Mesenteric fat pad (tissue), 1 donor: ENCODE measurements around the gene GRIK1. TPM values are rescaled to one million over a fixed set of nuclear protein-coding genes. Genes with fewer than 3 reads are reported as not detected.
"Not testable (repeated sequence)": the region's sequence is repeated elsewhere in the genome, so short reads cannot be mapped to it uniquely, and the experiment has no call there.

ENCODE experiments used
- DNase-seq: peaks from one replicate; pipeline ENCODE4 v3.0.0-alpha.2; 2020; ENCODE audit warnings: low spot score
- total RNA-seq: library from RNA; stranded (reverse); fragmentation: NEBNext Ultra II Directional; extraction: Animal tissue kit (Norgen Biotek cat#: 25700); gene quantifications from one replicate; pipeline ENCODE4 v1.2.1, GENCODE V29; 2021
- donor health status: DM: yes; HTN: yes; CAD: no.

The GRIK1 gene
- total RNA-seq, 1 donor from 2014 or later, result 0.16 TPM

- DNase-seq, result no peak
These were observed 323.5 kb downstream of the GRIK1 start for GRCh38 chr21:29616209-29616751.

- DNase-seq, result no peak
These were observed 325.9 kb downstream of the GRIK1 start for GRCh38 chr21:29613877-29614276.

GRCh38 chr21:29613021-29613420 lies 326.8 kb downstream of the GRIK1 start:
- DNase-seq, result no peak

- DNase-seq, result no peak
These were observed 328.9 kb downstream of the GRIK1 start for GRCh38 chr21:29610779-29611360.

GRCh38 chr21:29606613-29607012 lies 333.2 kb downstream of the GRIK1 start:
- DNase-seq, result no peak

GRCh38 chr21:29605219-29605618 lies 334.6 kb downstream of the GRIK1 start:
- not testable (repeated sequence) for DNase-seq

- no peak for DNase-seq
These were observed 335.7 kb downstream of the GRIK1 start for GRCh38 chr21:29604076-29604475.

- no peak for DNase-seq
These were observed 338.7 kb downstream of the GRIK1 start for GRCh38 chr21:29601047-29601446.

DNA sequence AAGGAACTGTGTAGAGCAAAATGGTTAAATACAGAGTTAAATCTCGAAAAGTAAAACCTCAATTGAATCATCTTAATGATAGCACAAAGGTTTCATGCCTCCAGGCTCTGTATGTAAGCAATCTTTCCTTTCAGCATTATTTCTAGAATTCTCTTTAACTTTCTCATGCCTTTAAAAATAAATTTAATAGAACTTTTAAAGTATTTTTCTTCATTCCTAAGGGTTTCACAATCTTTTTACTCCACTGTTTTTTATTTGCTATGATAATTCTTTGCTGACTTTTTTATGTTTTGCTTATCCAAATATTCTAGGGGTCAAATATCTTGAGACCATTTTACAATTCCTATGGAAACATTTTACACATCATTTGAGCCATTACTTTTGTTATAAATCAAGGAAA lies 353.1 kb downstream of the GRIK1 start:
- no peak for DNase-seq

DNA sequence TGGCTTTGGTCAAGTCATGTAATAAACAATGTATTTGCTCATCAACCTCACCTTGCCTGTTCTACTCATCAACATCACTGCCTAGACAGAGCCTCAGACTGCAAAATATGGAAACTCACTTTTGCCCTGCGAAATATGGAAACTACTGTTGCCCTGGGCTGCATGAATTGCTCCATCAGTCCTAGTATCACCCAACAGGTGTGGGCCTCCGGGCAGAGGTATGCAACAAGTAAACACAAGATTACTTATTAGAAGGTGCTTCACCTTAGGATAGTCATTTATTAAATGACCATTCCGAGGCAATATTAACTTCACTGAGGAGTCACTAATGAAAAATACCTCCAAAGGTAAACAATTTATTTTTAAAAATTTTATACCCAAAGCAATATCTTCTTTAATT lies 354.3 kb downstream of the GRIK1 start:
- no peak for DNase-seq

GRCh38 chr21:29583424-29583924 lies 356.3 kb downstream of the GRIK1 start:
- no peak for DNase-seq

GRCh38 chr21:29582855-29583254 lies 356.9 kb downstream of the GRIK1 start:
- DNase-seq, result no peak

- DNase-seq, result no peak
These were observed 358.4 kb downstream of the GRIK1 start for GRCh38 chr21:29581393-29581792.

DNA sequence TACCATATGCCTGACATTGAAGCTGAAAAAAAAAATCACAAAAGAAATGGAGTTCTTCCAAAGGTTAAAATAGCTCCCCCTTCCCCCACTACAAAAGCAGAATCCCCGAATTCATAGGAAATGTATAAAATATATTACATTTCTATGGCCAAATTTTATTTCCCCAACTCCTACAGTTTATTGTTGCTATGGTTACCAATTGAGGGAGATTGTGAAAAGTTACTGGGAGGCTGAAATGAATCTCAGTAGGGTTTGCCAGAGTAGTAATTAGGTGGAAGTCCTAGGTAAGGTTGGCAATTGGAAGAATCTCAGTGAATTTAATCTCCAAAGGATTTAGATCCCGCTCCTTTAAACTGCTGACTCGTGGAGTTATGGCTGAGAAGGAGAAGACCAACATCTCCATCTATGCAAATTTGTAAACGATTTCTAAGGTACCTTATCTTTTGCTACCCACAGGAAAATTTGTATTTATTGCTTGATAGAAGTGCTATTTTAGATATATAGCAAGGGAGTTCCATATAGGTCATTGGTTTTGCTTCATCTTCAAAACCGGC lies 359.0 kb downstream of the GRIK1 start:
- DNase-seq, result no peak

GRCh38 chr21:29578306-29578705 lies 361.5 kb downstream of the GRIK1 start:
- DNase-seq, result no peak

DNA sequence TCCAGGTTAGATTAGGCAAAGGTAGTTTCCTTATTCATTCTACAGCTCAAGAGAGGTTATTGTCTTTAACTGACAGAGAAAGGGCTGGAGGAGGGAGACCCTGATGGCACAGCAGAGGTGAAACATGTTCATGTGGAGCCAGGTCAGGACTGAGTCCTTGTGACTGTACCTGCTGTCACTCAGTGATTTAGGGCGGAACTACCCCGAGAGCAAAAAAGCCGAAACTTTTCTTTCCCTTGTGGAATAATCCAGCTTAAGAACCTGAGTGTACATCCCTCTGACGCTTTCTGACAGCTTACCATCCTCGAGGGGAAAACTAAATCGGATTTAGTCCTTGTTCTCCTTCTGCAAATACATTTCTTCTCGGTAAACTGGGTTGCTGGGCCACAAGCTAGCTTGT lies 367.8 kb downstream of the GRIK1 start:
- DNase-seq, result no peak

GRCh38 chr21:29568020-29568697 lies 371.6 kb downstream of the GRIK1 start:
- no peak for DNase-seq

- DNase-seq, result no peak
These were observed 381.7 kb downstream of the GRIK1 start for GRCh38 chr21:29557931-29558725.

DNA sequence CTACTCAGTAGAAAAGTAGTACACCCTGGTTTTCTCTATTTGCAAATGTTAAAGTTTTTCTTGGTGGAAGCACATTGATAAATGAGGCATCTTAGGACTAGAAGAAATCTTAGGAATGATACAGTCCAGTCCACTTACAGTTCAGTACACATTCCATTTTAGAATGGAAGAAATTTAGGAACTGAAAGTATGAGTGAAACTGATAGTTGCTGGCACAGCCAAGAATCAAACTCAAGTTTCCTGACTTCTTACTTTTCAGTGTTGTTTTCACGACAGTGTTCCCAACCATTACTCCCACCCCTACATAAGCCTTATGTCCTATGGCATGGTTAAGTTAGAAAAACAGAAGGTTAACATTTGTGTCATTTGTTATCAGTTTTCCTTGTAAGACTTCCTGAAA lies 382.6 kb downstream of the GRIK1 start:
- no peak for DNase-seq

GRCh38 chr21:29555601-29556000 lies 384.2 kb downstream of the GRIK1 start:
- no peak for DNase-seq

GRCh38 chr21:29550205-29550604 lies 389.6 kb downstream of the GRIK1 start:
- no peak for DNase-seq

DNA sequence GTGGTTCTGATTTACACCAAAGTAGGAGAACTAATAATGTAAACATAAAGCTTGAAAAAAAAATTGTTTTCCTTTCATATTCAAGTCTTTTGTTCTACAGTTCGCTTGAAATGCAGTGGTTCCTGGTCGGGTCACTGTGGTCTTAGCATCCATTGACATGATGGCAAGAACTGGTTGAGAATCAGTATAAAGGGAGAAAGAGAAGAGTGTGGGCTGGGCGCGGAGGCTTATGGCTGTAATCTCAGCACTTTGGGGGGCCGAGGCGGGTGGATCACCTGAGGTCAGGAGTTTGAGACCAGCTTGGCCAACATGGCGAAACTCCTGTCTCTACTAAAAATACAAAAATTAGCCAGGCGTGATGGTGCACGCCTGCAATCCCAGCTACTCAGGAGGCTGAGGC lies 390.2 kb downstream of the GRIK1 start:
- no peak for DNase-seq
